Pancreas (tissue), 10 donors: ENCODE results near the gene PRDM9. TPM values are rescaled to one million over a fixed set of nuclear protein-coding genes. Genes with fewer than 3 reads are reported as not detected.
A peak's percentile ranks its signal among the peaks of the same experiment; 100 is the strongest.
"Not testable (repeated sequence)": the region's sequence is repeated elsewhere in the genome, so short reads cannot be mapped to it uniquely, and the experiment has no call there.

ENCODE experiments used
- ATAC-seq, 4 donors: fragments of 200-7000 bp; cut with Tn5 transposase; one replicate each; pipeline versions ENCODE4 v1.8.0 to v1.9.1; 2020; ENCODE audit warnings: mild to moderate bottlenecking in 4 of 4, moderate library complexity in 4 of 4
- DNase-seq, 6 donors: peaks; one replicate each; pipeline ENCODE4 v3.0.0-alpha.2; 2020
- FAIRE-seq: peaks from 2 replicates; lab custom pipeline; 2012; peaks lifted over from hg19 to GRCh38; lab: Jason Lieb, UNC
- H3K27ac ChIP-seq, 4 donors: fragments of 200-600 bp; sonication (generic); 1 replicate in 3 of 4; 2 replicates in 1 of 4; pipeline versions ENCODE4 v1.5.0 to v1.8.0; 2020
- H3K27me3 ChIP-seq, 4 donors: fragments of 200-600 bp; one replicate each; pipeline ENCODE4 v1.8.0; 2021
- H3K36me3 ChIP-seq, 3 donors: fragments of 200-600 bp; sonication (generic) in 1 of 3; one replicate each; pipeline versions ENCODE4 v1.5.0 to v1.8.0; 2020 to 2021
- H3K4me1 ChIP-seq, 3 donors: fragments of 200-600 bp; one replicate each; pipeline ENCODE4 v1.8.0; 2021
- H3K4me3 ChIP-seq, 4 donors: fragments of 200-600 bp; sonication (generic) in 2 of 4; one replicate each; pipeline versions ENCODE4 v1.5.0 to v1.8.0; 2020 to 2021
- H3K9me3 ChIP-seq, 4 donors: fragments of 200-600 bp; one replicate each; pipeline ENCODE4 v1.8.0; 2021
- CTCF ChIP-seq, 4 donors: fragments of 200-600 bp; sonication (generic) in 3 of 4; IDR thresholded peaks; one replicate each; pipeline versions ENCODE4 v1.5.0 to v1.8.0; 2021; ENCODE audit warnings: antibody characterized with exemption in 4 of 4
- WGBS, 2 donors: extraction: QIAGEN DNeasy Blood & Tissue Kit; methylation state at CpG; one replicate each; pipeline ENCODE4 v1.1.7; 2013; 5-methylcytosine and 5-hydroxymethylcytosine counted together
- intact Hi-C, 3 donors: fragments of 100-400 bp; cut with DNase I; formaldehyde crosslinking; loops; one replicate each; pipeline versions ENCODE4 v1.11.1 to v1.14.2; 2022
- polyA plus RNA-seq, 2 donors: library from polyadenylated mRNA; stranded (reverse); fragments of 200-250 nt; gene quantifications; one replicate each; pipeline ENCODE4 v1.2.3, GENCODE V29; 2013
- total RNA-seq, 6 donors: library from RNA; stranded (reverse); fragmentation: NEBNext Ultra II Directional in 4 of 6; extraction: Animal tissue kit (Norgen Biotek cat#: 25700) in 4 of 6; gene quantifications; one replicate each; pipeline versions ENCODE4 v1.2.1 to v1.2.4, GENCODE V29; 2021 to 2023
- donor health status: healthy with polysubstance abuse.
- donor health status: DM: no; HTN: no; CAD: no; lungs with moderate emphysema.
- donor health status: DM: no; HTN: no; CAD: no.
- donor health status: control.
- donor health status: control.
- donor health status: Bipolar disorder and iron deficiency.
- donor health status: DM: yes; HTN: yes; CAD: no.
- donor health status: DM: no; HTN: no; CAD: no.
- donor health status: DM: no; HTN: no; CAD: no.
- donor health status: DM: yes; HTN: yes; CAD: no.

The PRDM9 gene
- total and polyA plus RNA-seq, 8 donors: not detected

- FAIRE-seq (no peak), ATAC-seq (no peak), DNase-seq (no peak)
- WGBS, 2 donors: 56 to 82% methylated on average over 1 to 2 of the region's 2 CpGs
- intact Hi-C loops: no loop called here
- no peak for TF ChIP-seq CTCF (IDR thresholded peaks at IDR 0.05)
- no peaks in the 10 kb centered on the region for H3K27me3 ChIP-seq
- H3K27ac ChIP-seq: no peak overlapping the region
- H3K4me1 ChIP-seq: no peaks in the 10 kb centered on the region
- H3K9me3 ChIP-seq: no peaks in the 10 kb centered on the region
- no peaks in the 10 kb centered on the region for H3K36me3 ChIP-seq
- no peak overlapping the region for H3K4me3 ChIP-seq
Observed at GRCh38 chr5:23523998-23524397, 16.6 kb downstream of the PRDM9 start.

GRCh38 chr5:23525751-23526150, 18.3 kb downstream of the PRDM9 start:
- no peaks in the 10 kb centered on the region for H3K27me3 ChIP-seq
- no peaks in the 10 kb centered on the region for H3K4me1 ChIP-seq
- no peak for TF ChIP-seq CTCF (IDR thresholded peaks at IDR 0.05)
- no peak for DNase-seq
- FAIRE-seq: no peak
- no peaks in the 10 kb centered on the region for H3K9me3 ChIP-seq
- H3K27ac ChIP-seq: no peak overlapping the region
- no peak for ATAC-seq
- intact Hi-C loops: no loop called here
- H3K36me3 ChIP-seq: no peaks in the 10 kb centered on the region
- H3K4me3 ChIP-seq: no peak overlapping the region

DNA sequence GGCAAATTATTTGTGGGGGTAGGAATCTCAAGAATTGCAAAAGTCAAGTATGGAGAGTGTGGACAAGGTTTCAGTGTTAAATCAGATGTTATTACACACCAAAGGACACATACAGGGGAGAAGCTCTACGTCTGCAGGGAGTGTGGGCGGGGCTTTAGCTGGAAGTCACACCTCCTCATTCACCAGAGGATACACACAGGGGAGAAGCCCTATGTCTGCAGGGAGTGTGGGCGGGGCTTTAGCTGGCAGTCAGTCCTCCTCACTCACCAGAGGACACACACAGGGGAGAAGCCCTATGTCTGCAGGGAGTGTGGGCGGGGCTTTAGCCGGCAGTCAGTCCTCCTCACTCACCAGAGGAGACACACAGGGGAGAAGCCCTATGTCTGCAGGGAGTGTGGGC, 19.2 kb downstream of the PRDM9 start:
- WGBS, 2 donors: 71 to 74% methylated on average over 4 to 5 of the region's 5 CpGs
- FAIRE-seq, H3K4me1 ChIP-seq, DNase-seq, ATAC-seq, intact Hi-C loops, H3K27ac ChIP-seq, H3K9me3 ChIP-seq, H3K36me3 ChIP-seq, H3K27me3 ChIP-seq, H3K4me3 ChIP-seq: not testable (repeated sequence)

DNA sequence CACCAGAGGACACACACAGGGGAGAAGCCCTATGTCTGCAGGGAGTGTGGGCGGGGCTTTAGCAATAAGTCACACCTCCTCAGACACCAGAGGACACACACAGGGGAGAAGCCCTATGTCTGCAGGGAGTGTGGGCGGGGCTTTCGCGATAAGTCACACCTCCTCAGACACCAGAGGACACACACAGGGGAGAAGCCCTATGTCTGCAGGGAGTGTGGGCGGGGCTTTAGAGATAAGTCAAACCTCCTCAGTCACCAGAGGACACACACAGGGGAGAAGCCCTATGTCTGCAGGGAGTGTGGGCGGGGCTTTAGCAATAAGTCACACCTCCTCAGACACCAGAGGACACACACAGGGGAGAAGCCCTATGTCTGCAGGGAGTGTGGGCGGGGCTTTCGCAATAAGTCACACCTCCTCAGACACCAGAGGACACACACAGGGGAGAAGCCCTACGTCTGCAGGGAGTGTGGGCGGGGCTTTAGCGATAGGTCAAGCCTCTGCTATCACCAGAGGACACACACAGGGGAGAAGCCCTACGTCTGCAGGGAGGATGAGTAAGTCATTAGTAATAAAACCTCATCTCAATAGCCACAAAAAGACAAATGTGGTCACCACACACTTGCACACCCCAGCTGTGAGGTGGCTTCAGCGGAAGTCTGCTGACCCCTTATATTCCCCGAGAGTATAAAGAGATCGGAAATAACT, 20.0 kb downstream of the PRDM9 start:
- intact Hi-C loops, H3K27me3 ChIP-seq, FAIRE-seq, ATAC-seq, H3K36me3 ChIP-seq, H3K9me3 ChIP-seq, H3K4me1 ChIP-seq, H3K27ac ChIP-seq, H3K4me3 ChIP-seq: not testable (repeated sequence)
- 78 to 87% methylated on average over 14 to 15 of the region's 15 CpGs for WGBS, 2 donors
- DNase-seq: peak in 1 of 6 donors; percentile 27

- WGBS, 2 donors: 31 to 34% methylated on average over 4 of the region's 4 CpGs
- H3K4me1 ChIP-seq: no peaks in the 10 kb centered on the region
- DNase-seq (no peak), FAIRE-seq (no peak), ATAC-seq (no peak)
- no peak overlapping the region for H3K4me3 ChIP-seq
- H3K27me3 ChIP-seq: no peaks in the 10 kb centered on the region
- no peaks in the 10 kb centered on the region for H3K36me3 ChIP-seq
- no peak overlapping the region for H3K27ac ChIP-seq
- TF ChIP-seq CTCF (IDR thresholded peaks at IDR 0.05): no peak
- H3K9me3 ChIP-seq: no peaks in the 10 kb centered on the region
- intact Hi-C loops: no loop called here
Observed at GRCh38 chr5:23528677-23529076, 21.3 kb downstream of the PRDM9 start.

DNA sequence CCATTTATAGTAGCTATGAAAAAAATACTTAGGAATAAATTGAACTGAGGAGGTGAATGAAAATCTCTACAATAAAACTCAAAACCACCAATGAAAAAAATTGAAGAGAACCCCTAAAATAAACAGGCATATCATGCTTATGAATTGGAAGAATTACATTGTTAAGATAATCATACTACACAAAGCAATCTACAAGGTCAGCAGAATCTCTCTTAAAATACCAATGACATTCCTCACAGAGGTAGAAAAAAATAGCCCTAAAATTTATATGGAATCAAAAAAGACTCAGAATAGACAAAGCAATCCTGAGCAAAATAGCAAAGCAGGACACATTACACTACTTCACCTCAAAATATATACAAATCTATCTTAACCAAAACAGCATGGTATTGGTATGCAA, 23.2 kb downstream of the PRDM9 start:
- FAIRE-seq (no peak), ATAC-seq (no peak), DNase-seq (no peak)
- H3K27ac ChIP-seq: no peak overlapping the region
- TF ChIP-seq CTCF (IDR thresholded peaks at IDR 0.05): no peak
- H3K9me3 ChIP-seq: no peaks in the 10 kb centered on the region
- no peaks in the 10 kb centered on the region for H3K36me3 ChIP-seq
- H3K4me3 ChIP-seq: no peak overlapping the region
- H3K4me1 ChIP-seq: no peaks in the 10 kb centered on the region
- H3K27me3 ChIP-seq: no peaks in the 10 kb centered on the region
- intact Hi-C loops: no loop called here
